Trophoblast cell (in vitro differentiated cells and primary cell): ENCODE measurements around the gene IGSF9.

Source experiments
- DNase-seq, 2 donors: peaks; one replicate each; pipeline ENCODE4 v3.0.0-alpha.2; 2016
- H2AFZ ChIP-seq: 2 replicates; pipeline ENCODE4 v1.6.1; 2013; ENCODE audit warnings: low read length, moderate library complexity, mild to moderate bottlenecking; ENCODE audit not compliant: insufficient read depth, poor library complexity
- H2AK5ac ChIP-seq: 2 replicates; pipeline ENCODE4 v1.6.1; 2013; ENCODE audit warnings: mild to moderate bottlenecking, low read length
- H2BK120ac ChIP-seq: 2 replicates; pipeline ENCODE4 v1.6.1; 2013; ENCODE audit warnings: low read length, mild to moderate bottlenecking, moderate library complexity; ENCODE audit not compliant: insufficient read depth, poor library complexity
- H2BK12ac ChIP-seq: 2 replicates; pipeline ENCODE4 v1.6.1; 2013; ENCODE audit warnings: mild to moderate bottlenecking, low read length, moderate library complexity
- H2BK5ac ChIP-seq: 2 replicates; pipeline ENCODE4 v1.6.1; 2013; ENCODE audit warnings: low read length, low read depth, moderate library complexity, mild to moderate bottlenecking; ENCODE audit not compliant: poor library complexity
- H3K14ac ChIP-seq: 2 replicates; pipeline ENCODE4 v1.6.1; 2013; ENCODE audit warnings: mild to moderate bottlenecking, low read length
- H3K18ac ChIP-seq: 2 replicates; pipeline ENCODE4 v1.6.1; 2013; ENCODE audit warnings: mild to moderate bottlenecking, low read length
- H3K23ac ChIP-seq: 2 replicates; pipeline ENCODE4 v1.6.1; 2013; ENCODE audit warnings: low read length
- H3K27ac ChIP-seq: 2 replicates; pipeline ENCODE4 v1.5.1; 2013; ENCODE audit warnings: low read depth, mild to moderate bottlenecking, inconsistent platforms, low read length, moderate library complexity
- H3K27me3 ChIP-seq: 2 replicates; pipeline ENCODE4 v1.6.1; 2013; ENCODE audit warnings: inconsistent platforms, mild to moderate bottlenecking, low read length, moderate library complexity; ENCODE audit not compliant: insufficient read depth
- H3K36me3 ChIP-seq, 2 experiments: 1 replicate in 1 of 2; 2 replicates in 1 of 2; pipeline ENCODE4 v1.6.1; 2013; ENCODE audit warnings: low read length in 2 of 2, mild to moderate bottlenecking in 2 of 2, moderate library complexity in 1 of 2; ENCODE audit not compliant: insufficient read depth in 2 of 2, control insufficient read depth in 1 of 2
- H3K4ac ChIP-seq: 2 replicates; pipeline ENCODE4 v1.6.1; 2013; ENCODE audit warnings: low read depth, mild to moderate bottlenecking, low read length, moderate library complexity
- H3K4me1 ChIP-seq, 2 experiments: 1 replicate in 1 of 2; 2 replicates in 1 of 2; pipeline ENCODE4 v1.6.1; 2013; ENCODE audit warnings: low read length in 2 of 2, mild to moderate bottlenecking in 2 of 2, moderate library complexity in 1 of 2; ENCODE audit not compliant: insufficient read depth in 2 of 2, control insufficient read depth in 1 of 2
- H3K4me2 ChIP-seq: 2 replicates; pipeline ENCODE4 v1.6.1; 2013; ENCODE audit warnings: inconsistent platforms, mild to moderate bottlenecking, low read length, moderate library complexity
- H3K4me3 ChIP-seq: 2 replicates; pipeline ENCODE4 v1.5.1; 2013; ENCODE audit warnings: mild to moderate bottlenecking, low read depth, low read length, inconsistent platforms
- H3K79me1 ChIP-seq: one replicate; pipeline ENCODE4 v1.6.1; 2013; ENCODE audit warnings: low read length
- H3K79me2 ChIP-seq: 2 replicates; pipeline ENCODE4 v1.6.1; 2013; ENCODE audit warnings: low read length, mild to moderate bottlenecking; ENCODE audit not compliant: control insufficient read depth, insufficient read depth, poor library complexity
- H3K9ac ChIP-seq: 2 replicates; pipeline ENCODE4 v1.6.1; 2013; ENCODE audit warnings: mild to moderate bottlenecking, low read length
- H3K9me3 ChIP-seq: 2 replicates; pipeline ENCODE4 v1.6.1; 2013; ENCODE audit warnings: low read depth, mild to moderate bottlenecking, control low read depth, inconsistent platforms, low read length; ENCODE audit not compliant: insufficient read depth
- H4K12ac ChIP-seq: 2 replicates; pipeline ENCODE4 v1.6.1; 2013; ENCODE audit warnings: low read depth, mild to moderate bottlenecking, low read length, moderate library complexity
- H4K8ac ChIP-seq: 2 replicates; pipeline ENCODE4 v1.6.1; 2013; ENCODE audit warnings: low read depth, mild to moderate bottlenecking, low read length, moderate library complexity
- H4K91ac ChIP-seq: one replicate; pipeline ENCODE4 v1.6.1; 2013; ENCODE audit warnings: low read depth, mild to moderate bottlenecking, low read length, moderate library complexity
- WGBS: extraction: QIAGEN DNeasy Blood & Tissue Kit; methylation state at CpG from one replicate; pipeline ENCODE4 v1.1.7; 2013; ENCODE audit warnings: missing lambda C conversion rate; ENCODE audit not compliant: insufficient read length, insufficient coverage; ENCODE audit errors: extremely low coverage; 5-methylcytosine and 5-hydroxymethylcytosine counted together

Gene IGSF9

DNA sequence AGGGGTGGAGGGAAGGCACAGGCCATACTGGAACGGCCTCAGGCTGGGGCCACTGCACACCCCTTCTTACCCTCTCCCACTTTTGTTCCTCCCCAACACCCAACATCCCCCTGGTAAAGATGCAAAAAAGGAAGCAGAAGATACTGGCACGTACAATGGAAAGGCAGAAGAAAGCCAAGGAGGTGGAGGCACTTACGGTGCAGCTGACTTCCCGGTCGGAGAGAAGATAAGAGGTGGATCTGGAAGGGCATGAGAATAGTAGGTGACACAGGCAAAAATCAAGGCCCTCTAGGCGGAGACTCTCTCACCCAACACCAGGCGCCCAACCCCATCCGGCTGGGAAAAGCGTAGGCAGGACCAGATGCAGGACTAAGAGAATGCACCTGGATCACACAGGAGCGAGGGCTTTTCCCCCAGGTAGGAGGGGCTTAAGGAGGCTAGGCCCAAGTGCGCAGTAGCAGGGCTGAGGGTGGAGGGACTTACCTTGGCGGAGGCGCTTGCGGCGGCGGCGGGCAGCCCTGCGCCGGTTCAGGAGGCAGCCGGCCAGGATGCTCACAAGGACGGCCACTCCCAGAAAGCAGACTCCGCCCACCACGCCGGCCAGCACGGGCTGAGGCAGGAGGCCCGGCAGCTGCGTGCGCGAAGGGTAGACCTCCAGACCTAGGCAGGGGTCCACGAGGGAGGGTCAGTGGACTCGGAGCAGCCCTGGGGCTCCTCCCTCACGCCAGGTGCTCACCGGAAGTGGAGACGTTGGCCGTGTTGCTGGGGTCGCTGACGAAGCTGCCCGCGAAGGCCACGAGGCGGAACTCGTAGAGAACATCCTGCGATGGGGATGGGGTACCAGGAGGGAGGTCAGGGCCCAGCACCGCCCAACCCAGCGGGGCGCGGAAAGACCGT lies 16.0 kb downstream of the IGSF9 start:
- Histone ChIP-seq H4K8ac (no peak overlapping the region), H2BK12ac (no peak overlapping the region), H3K14ac (no peak overlapping the region), H3K23ac (no peak overlapping the region), H3K4me1 (peaks cover 5 to 12% of the 10 kb centered on the region in 2 experiments), H3K4ac (no peak overlapping the region), H3K4me2 (no peak overlapping the region), H2BK5ac (no peak overlapping the region), H3K27me3 (no peaks in the 10 kb centered on the region), H2AK5ac (no peak overlapping the region), H2AFZ (no peak overlapping the region), H3K79me1 (peaks cover 13% of the 10 kb centered on the region), H3K27ac (no peak overlapping the region), H3K4me3 (no peak overlapping the region), H3K18ac (no peak overlapping the region), H3K36me3 (peaks cover 12 to 14% of the 10 kb centered on the region in 2 experiments), H3K79me2 (peaks cover 7% of the 10 kb centered on the region), H3K9me3 (peaks cover 2% of the 10 kb centered on the region), H3K9ac (no peak overlapping the region), H4K12ac (no peak overlapping the region), H4K91ac (no peak overlapping the region), H2BK120ac (no peak overlapping the region)
- no CpG with 5 or more reads among the region's 48 CpGs for WGBS
- peak; percentile 92 for DNase-seq

DNA sequence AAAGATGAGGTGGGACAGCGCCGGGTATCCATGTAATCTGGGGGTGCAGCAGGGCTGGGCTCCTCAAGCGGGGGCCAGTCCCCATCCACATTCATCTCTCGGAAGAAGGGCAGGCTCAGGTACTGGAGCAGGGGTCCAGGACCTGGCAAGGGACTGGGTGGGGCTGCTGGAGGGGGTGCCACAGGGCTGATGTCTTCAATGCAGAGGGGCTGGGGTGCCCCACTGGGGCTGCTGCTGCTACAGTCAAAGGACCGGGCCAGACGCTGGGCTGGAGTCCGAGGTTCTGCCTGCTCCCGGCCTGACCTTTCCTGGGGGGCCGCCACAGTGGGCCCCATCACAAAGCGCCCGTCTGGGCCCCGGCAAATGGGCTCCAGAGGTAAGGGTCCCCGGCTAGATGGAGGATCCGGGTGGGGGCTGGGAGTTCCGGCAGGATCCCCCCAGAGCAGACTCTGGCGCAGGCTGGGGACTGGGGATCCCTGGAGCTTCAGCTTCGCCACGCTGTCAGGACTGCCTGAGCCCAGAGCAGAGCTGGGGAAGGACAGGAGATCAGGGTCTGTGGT lies 16.8 kb downstream of the IGSF9 start:
- H2AK5ac ChIP-seq: no peak overlapping the region
- H3K4me3 ChIP-seq: no peak overlapping the region
- no peak for DNase-seq
- H3K4me1 ChIP-seq: peaks cover 6 to 14% of the 10 kb centered on the region in 2 experiments
- peaks cover 2% of the 10 kb centered on the region for H3K9me3 ChIP-seq
- no peak overlapping the region for H3K27ac ChIP-seq
- H2BK5ac ChIP-seq: no peak overlapping the region
- H3K18ac ChIP-seq: no peak overlapping the region
- H3K4me2 ChIP-seq: no peak overlapping the region
- no peak overlapping the region for H3K9ac ChIP-seq
- H4K8ac ChIP-seq: no peak overlapping the region
- no peak overlapping the region for H4K12ac ChIP-seq
- H3K23ac ChIP-seq: no peak overlapping the region
- peaks cover 13% of the 10 kb centered on the region for H3K79me2 ChIP-seq
- no peak overlapping the region for H3K4ac ChIP-seq
- H2BK120ac ChIP-seq: no peak overlapping the region
- no peak overlapping the region for H2BK12ac ChIP-seq
- no peaks in the 10 kb centered on the region for H3K27me3 ChIP-seq
- peaks cover 19% of the 10 kb centered on the region for H3K79me1 ChIP-seq
- no peak overlapping the region for H2AFZ ChIP-seq
- no peak overlapping the region for H4K91ac ChIP-seq
- no CpG with 5 or more reads among the region's 18 CpGs for whole genome bisulfite sequencing
- peaks cover 10 to 12% of the 10 kb centered on the region in 2 experiments for H3K36me3 ChIP-seq
- H3K14ac ChIP-seq: no peak overlapping the region

- H3K9me3 ChIP-seq: peaks cover 2% of the 10 kb centered on the region
- WGBS: no CpG with 5 or more reads among the region's 13 CpGs
- no peak overlapping the region for H3K4ac ChIP-seq
- H2AFZ ChIP-seq: no peak overlapping the region
- H3K27me3 ChIP-seq: no peaks in the 10 kb centered on the region
- no peak overlapping the region for H2BK5ac ChIP-seq
- H4K8ac ChIP-seq: no peak overlapping the region
- H3K27ac ChIP-seq: no peak overlapping the region
- H4K12ac ChIP-seq: no peak overlapping the region
- H3K9ac ChIP-seq: no peak overlapping the region
- no peak overlapping the region for H3K18ac ChIP-seq
- no peak overlapping the region for H2BK12ac ChIP-seq
- H3K4me1 ChIP-seq: peaks cover 11 to 16% of the 10 kb centered on the region in 2 experiments
- peak overlapping the region; percentile 7 for H3K14ac ChIP-seq
- no peak overlapping the region for H3K4me2 ChIP-seq
- peaks cover 20% of the 10 kb centered on the region for H3K79me2 ChIP-seq
- H3K4me3 ChIP-seq: no peak overlapping the region
- H4K91ac ChIP-seq: no peak overlapping the region
- H3K79me1 ChIP-seq: peaks cover 26% of the 10 kb centered on the region
- no peak overlapping the region for H3K23ac ChIP-seq
- no peak for DNase-seq
- no peak overlapping the region for H2BK120ac ChIP-seq
- H3K36me3 ChIP-seq: peaks cover 10 to 12% of the 10 kb centered on the region in 2 experiments
- no peak overlapping the region for H2AK5ac ChIP-seq
Observed at GRCh38 chr1:159927849-159928431, 17.5 kb downstream of the IGSF9 start.

- no CpG with 5 or more reads among the region's 16 CpGs for WGBS
- no peak overlapping the region for H4K91ac ChIP-seq
- H3K14ac ChIP-seq: no peak overlapping the region
Observed at GRCh38 chr1:159927211-159927848, 18.1 kb downstream of the IGSF9 start.

More at GRCh38 chr1:159927211-159927848, 18.1 kb downstream of the IGSF9 start:
- no peak overlapping the region for H3K4me2 ChIP-seq
- H2AK5ac ChIP-seq: no peak overlapping the region
- no peak for DNase-seq
- peaks cover 2% of the 10 kb centered on the region for H3K9me3 ChIP-seq
- no peak overlapping the region for H3K18ac ChIP-seq
- H3K9ac ChIP-seq: no peak overlapping the region
- no peaks in the 10 kb centered on the region for H3K27me3 ChIP-seq
- peaks cover 15 to 19% of the 10 kb centered on the region in 2 experiments for H3K4me1 ChIP-seq
- H3K36me3 ChIP-seq: peaks cover 13 to 15% of the 10 kb centered on the region in 2 experiments
- peaks cover 31% of the 10 kb centered on the region for H3K79me1 ChIP-seq
- no peak overlapping the region for H4K8ac ChIP-seq
- H2BK12ac ChIP-seq: no peak overlapping the region
- no peak overlapping the region for H4K12ac ChIP-seq
- H2BK5ac ChIP-seq: no peak overlapping the region
- H2AFZ ChIP-seq: no peak overlapping the region
- H3K23ac ChIP-seq: no peak overlapping the region
- no peak overlapping the region for H3K4ac ChIP-seq
- no peak overlapping the region for H2BK120ac ChIP-seq
- H3K79me2 ChIP-seq: peaks cover 26% of the 10 kb centered on the region
- no peak overlapping the region for H3K4me3 ChIP-seq
- H3K27ac ChIP-seq: no peak overlapping the region
